Activated CD4-positive, alpha-beta T cell treated with anti-CD3 and anti-CD28 coated beads for 1 hour (primary cell): Measurements from ENCODE around the gene FAM76B.
"Not testable (repeated sequence)": the region's sequence is repeated elsewhere in the genome, so short reads cannot be mapped to it uniquely, and the experiment has no call there.

Experiments used
- DNase-seq: peaks from one replicate; pipeline ENCODE4 v3.0.0-alpha.2; 2020

The FAM76B gene

DNA sequence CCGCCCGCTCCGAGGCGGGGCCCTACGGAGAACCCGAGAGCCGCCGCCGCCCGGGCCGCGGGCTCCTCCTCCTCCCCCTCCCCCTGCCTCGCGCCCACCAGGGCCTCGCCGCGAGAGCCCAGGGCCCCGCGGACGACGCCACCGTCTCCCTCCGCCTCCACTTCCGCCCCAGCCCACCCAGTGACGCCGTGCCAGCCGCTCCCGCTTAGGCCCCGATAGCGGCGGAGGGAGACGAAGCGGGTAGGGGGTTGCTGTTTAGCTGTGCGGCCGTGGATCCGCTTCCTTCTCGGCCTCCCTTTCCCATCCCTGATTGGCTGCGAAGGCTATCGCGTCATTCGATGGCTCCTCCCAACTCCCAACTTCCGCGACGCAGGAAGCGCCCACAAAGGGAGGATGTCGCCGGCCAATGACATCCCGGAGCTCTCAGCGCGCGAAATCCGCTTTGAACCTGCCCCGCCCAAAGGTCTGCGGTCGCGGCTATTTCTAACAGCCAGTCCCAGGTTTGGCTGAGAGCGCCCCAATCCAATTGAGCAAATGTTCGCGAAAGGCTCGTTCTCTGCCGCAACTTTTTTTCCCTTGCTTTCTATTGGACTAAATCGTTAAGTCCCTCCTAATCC, at the start of gene FAM76B:
TSS of gene FAM76B (minus strand) at position 277 of the 617 bp plus-strand sequence. CDS start 304 bp downstream, outside the sequence.
- peak; percentile 94 for DNase-seq

DNA sequence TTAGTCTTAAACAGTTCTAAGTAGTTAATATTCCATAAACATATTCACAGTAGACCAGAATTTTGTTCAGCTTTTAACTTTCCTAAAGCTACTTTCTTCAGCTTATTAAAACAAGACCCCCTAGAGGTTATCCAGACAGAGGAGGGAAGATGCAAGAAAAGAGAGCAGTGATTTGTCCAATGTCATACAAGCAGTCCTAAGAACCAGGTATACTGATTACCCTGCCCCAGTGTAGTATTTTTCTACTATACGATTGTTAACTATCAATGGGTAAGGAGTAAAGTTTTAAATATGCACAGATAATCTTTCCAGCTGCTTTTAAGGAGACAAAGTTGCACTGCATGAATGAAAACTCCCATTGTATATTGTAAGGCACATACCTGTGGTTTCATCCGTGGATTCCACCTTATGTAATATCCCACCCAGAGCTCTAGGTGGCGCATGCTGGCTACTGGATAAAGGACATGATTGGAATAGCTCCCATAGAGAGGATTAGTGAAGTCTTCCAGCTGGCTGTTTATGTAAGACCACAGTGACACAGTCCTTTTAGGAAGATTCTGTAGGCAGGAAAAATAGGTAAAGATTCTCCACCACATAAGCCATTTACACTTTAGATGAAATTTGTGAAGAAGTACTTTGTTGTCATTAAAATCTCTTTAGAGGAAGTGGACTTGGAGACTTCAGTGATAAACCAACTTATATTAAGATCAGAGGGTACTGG, 46.3 kb upstream of the FAM76B start:
- DNase-seq: peak; percentile 35

DNA sequence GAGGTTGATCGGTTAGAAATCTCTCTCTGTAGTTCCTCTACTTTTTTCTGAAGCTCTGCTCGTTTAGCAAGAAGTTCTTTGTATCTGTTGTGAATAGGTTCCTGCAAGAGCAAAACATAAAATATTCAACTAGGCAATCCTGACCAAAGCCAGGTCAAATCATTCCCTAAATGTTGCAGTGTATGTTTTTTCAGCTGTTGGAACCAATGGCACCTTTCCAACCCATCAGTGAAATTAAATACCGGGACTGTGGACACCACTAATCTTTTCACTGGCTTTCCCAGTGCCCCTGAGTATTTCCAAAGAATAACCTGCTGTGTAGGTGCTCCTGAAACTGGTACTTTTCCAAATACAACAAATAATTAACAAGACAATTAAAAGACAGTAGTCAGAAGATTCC, 45.8 kb upstream of the FAM76B start:
- no peak for DNase-seq

DNA sequence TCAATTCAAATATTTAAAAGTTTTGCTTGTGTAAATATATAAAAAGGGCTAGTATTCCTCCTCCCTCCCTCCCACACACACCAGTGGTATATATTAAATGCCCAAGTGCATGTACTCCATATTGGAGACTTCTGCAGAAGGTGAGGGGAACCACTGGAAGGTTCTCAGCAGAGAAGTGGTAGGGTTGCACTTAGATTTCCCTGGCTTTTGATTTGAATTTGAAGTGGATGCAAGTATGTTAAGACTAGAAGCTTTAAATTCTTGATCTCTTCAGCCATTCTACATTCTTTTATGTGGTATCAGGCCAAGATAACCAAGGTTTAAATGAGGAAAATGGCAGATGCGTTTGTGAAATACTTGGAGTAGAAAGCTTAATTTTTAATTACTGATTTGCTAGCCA, 43.8 kb upstream of the FAM76B start:
- no peak for DNase-seq

DNA sequence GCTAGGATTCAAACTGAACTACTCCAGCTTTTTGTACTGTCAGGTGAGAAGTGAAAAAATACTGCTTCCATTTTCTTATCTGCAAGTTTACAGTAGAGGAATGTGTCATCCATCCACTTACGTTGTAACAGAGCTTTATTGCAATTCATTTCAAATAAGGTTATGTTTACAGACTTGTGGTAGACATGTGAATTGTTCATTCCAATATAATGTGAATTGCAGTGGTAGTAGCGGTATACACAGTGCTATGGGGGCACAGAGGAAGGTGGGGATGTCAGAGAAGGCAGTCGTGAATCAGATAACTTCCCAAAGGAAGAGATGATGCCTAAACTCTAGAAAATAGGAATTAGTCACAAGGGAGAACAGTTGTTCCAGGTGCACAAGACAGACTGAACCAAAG, 43.2 kb upstream of the FAM76B start:
- DNase-seq: no peak

DNA sequence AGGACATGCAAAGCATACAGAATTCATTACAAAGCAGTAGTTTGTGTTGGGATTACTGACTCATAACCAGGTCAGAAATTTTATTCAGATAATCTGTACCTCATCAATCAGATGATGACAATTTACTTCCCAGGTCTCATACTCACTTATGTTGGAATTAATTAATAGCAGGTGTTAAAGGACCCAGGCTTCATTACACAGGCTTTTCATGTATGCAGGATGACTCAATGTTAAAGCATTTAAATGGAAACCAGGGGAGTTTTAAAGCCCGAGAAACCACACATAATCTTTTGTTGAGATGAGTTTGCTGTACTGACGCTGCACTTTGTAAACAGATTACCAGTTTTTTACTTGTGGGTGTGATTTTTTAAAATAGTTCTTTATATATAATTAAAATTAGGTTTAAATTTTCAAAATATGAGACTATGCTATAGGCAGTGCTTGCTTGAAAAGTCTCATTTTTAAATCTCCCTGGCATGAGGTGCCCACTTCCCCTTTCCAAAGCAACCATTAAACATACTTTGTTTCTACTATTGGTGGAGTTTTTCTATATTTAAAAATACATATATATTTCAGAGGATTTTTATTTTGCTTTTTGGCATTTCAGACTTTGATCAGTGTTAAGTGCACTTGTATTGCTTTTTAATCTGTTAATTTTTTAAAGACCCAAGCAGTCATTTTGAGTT, 41.8 kb upstream of the FAM76B start:
- no peak for DNase-seq

DNA sequence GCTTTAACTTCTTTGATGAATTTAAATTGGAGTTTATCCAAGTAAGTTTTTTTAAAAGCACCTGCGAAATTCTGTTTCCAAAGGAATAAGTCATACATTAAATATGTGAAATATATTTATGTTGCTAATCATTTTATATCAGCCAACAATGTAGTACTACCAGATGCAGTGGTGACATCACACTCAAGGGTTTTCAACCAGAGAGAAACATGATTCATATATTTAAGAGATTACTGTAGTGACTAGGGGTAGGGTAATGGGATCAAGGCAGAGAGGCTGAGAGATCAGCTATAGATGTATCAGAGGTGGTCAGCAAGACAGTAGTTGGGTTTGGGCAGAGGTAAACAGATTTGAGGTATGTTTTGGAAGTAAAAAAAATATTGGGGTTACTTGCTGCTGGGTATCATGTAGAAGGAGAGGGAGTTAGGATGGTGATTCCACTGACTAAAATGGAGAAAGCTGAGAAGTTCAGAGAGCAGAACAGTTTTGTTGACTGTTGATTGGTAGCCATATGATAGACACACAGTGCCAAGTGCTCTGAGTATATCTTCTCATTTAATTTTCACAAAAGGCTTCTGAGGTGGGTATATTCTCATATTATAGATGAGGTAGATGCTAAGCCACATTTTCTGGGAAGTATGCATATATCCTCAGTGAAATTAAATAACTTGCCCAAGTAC, 40.1 kb upstream of the FAM76B start:
- DNase-seq: no peak

DNA sequence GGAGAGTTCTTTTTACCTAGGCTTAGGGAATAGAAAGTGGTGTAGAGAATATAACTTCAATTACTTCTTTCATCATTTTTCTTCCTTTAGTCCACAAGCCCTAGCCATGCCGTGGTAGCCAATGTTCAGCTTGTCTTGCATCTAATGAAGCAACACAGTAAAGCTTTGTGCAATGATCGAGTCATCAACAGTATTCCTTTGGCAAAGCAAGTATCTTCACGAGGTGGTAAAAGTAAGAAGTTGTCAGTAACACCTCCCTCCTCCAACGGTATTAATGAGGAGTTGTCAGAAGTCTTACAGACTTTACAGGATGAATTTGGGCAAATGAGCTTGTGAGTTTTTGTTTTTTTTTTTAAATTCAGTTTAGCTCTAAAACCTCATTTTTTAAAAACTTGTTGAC, 38.1 kb upstream of the FAM76B start:
- DNase-seq: no peak

DNA sequence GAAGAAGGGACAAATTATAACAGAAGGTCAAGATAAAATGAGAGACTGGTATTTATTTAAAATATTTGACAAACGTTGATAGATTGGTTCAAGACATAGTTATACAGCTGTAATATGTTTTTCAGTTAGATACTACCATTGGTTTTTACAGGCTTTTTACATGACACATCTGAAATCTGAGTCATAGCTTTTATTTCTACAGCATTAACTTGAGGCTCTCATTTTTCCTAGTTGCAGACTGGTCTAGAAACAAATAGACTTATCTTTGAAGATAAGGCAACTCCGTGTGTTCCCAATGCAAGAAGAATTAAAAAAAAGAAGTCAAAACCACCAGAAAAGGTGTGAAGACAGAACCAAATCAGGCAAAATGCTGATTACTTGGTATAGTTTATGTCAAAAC, 32.1 kb upstream of the FAM76B start:
- DNase-seq: no peak

DNA sequence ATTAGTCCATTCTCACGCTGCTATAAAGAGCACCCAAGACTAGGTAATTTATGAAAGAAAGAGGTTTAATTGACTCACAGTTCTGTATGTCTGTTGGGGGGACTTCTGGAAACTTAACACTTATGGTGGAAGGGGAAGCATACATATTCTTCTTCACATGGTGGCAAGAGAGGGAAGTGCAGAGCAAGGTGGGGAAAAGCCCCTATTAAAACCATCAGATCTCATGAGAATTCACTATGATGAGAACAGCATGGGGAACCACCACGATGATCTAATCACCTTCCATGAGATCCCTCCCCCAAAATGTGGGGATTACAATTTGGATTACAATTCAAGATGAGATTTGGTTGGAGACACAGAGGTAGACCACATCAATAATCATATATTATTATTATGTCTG, 26.5 kb upstream of the FAM76B start:
- no peak for DNase-seq

DNA sequence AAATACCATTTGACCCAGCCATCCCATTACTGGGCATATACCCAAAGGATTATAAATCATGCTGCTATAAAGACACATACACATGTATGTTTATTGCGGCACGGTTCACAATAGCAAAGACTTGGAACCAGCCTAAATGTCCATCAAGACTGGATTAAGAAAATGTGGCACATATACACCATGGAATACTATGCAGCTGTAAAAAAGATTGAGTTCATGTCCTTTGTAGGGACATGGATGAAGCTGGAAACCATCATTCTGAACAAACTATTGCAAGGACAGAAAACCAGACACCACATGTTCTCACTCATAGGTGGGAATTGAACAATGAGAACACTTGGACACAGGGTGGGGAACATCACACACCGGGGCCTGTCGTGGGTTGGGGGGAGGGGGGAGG, 21.5 kb upstream of the FAM76B start:
- DNase-seq: not testable (repeated sequence)

DNA sequence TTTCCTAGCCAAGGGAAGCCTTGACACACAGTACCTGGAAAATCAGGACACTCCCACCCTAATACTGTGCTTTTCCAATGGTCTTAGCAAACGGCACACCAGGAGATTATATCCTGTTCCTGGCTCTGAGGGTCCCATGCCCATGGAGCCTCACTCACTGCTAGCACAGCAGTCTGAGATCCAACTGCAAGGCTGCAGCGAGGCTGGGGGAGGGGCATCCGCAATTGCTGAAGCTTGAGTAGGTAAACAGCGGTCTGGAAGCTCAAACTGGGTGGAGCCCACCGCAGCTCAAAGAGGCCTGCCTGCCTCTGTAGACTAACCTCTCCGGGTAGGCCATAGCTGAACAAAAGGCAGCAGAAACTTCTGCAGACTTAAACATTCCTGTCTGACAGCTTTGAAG, 16.9 kb upstream of the FAM76B start:
- DNase-seq: not testable (repeated sequence)

DNA sequence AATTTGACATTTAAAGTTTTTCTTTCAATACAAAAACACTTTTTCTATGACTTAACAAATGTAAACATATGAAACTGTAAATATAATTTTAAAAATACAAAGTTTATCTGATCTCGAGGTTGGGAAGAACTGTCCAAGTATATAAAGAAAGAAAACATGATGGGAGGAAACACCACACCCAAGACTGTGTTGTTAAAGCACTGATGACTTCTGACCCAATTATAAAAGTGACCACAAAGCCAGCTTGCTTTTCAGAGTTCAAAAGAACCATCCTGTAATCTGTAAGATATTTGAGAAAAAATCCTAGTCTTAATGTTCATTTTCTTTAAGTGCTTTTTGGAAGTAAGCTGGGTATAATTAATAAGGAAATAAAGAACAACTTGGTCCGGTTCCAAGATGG, 16.3 kb upstream of the FAM76B start:
- DNase-seq: no peak

DNA sequence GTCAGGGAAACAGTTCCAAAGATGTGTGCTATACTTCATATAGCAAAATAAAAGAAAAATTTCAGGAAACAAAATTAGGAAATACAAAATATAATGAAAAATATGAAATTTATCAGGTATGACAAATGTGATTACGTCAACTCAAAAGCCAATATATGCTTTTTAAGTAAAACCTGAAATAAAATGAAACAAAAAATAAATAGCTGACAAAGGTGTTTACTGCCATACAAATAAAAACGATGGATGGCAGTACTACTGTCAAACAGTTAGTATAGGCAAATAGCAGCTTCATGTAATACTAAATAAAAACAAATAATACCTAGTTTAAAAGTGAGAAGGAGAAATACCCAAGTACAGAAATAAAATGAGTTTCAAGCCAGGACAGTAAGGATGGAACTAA, 14.4 kb upstream of the FAM76B start:
- no peak for DNase-seq

DNA sequence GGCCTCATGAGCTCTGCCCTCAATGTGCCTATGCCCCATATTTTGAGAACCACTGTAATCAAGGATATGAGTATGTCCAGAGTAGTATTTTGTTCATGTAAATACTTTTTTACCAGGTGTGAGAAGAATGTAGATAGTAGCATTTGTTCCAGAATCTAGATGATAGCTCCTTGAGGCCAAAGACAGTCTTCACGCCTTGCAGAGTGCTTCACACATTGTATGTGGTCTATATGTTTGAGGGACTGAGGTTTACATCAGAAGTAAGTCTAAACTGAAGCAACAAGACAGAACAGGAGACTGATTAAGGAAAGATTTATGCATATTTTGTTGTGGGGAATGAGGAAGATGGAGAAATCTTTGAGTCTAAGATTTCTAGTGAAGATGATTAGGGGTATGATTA, 13.2 kb upstream of the FAM76B start:
- DNase-seq: no peak

DNA sequence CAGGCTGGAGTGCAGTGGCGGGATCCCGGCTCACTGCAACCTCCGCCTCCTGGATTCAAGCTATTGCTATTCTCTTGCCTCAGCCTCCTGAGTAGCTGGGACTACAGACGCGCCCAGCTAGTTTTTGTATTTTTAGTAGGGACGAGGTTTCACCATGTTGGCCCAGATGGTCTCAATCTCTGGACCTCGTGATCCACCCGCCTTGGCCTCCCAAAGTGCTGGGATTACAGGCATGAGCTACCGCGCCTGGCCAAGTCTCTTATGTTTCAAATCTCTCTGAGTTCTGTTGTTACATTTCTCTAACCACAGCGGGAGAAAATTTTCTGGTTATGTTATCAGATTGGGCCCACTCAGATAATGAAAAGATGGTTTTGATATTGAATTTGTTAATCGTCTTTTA, 10.9 kb upstream of the FAM76B start:
- DNase-seq: no peak

DNA sequence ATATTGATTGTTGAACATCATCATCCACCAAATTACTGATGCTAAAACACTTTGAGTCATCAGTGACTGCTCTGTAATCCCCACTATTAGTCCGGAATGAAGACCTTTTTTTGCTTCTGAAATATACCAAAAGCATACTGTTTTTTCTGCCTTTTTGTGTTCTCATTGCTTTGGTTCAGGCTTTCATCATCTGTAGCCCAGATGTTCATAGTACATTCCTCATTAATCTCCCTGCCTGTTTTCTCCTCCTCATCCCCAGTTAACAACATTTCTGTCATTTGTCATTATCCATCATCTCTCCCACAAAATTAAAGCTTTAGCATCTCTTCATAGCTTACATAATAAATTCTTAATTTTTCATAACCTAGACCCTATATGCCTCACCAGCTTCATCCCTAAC, 10.0 kb upstream of the FAM76B start:
- no peak for DNase-seq

DNA sequence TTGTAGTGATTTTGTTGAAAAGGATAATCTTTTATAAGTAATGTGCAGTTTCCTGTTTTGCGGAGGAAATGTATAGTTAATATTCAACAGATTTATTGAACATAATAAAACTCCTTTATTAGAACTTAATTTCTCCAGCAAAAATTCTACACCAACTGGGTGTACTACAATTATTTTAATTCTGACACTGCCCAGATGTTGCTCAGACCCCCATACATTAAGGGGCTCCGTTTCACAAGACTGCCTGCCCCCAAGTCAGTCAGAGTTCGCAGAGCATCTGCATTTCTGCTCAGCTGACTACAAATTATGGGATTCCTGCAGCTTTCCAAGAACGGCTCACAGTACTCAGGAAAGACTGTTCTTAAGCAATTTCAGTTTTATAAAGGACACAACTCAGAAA, 6.9 kb upstream of the FAM76B start:
- DNase-seq: no peak

DNA sequence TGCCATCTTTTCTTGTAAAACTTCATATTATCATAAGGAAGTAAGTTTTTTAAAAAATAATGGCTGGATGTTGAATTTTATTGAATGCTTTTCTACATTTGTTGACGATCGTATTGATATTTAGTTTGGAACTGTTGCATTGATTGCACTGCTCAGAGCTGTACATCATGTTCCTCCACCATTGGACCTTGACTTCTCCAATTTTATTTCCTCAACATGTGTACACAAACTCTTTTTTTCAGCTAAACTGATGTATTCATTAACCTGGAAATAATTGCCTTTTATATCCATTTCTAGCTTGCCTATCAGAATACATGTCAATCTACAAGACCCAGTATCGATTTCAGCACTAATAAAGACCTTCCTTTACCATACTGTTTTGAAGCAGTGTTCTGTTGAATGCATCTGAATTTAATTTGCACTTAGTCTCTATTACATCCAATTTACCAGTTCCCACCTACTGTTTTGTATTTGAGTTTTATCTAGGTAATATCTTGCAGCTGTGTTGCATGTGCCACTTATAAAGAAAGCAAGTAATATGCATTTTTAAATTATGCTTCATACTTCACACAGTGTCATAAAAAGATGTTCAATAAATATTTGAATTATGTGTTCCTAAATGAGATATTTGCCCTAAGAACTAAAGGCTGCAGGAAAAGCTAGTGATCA, 6.2 kb upstream of the FAM76B start:
- no peak for DNase-seq

DNA sequence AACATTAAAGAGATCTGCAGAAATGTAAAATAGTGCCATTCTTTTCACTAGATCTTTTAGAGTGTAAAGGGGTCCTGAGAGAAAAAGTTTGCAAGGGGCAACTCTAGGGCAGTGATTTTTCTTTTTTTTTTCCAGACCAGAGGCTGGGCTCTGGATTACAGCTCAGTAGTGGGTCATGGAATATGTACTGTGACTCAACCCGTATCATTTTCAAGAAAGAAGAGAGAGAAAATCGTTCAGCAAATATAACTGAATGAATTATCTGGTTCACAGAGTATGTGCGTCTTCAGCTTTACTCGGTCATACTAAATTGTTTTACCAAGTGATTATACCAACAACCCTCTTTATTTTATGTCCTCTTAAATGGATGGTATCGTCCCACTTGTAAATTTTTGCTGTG, 4.5 kb upstream of the FAM76B start:
- DNase-seq: no peak

DNA sequence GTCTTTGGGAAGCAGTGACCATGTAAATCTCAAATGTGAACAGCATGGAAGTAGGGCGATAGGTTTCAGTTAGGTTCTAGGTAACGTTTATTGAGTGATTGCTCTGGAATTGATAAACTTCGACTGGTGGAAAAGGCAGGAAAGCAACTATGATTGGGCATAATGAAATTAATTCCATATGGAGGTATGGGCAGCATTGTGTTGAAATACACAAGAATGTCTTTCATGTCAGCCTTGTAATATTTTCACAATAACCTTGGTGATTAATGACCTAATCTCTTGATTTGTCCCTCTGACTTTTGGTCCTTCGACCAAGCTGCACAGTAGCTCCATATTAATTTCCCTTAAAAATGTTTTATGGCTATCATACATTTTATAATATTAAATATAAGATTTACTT, 3.5 kb upstream of the FAM76B start:
- no peak for DNase-seq

DNA sequence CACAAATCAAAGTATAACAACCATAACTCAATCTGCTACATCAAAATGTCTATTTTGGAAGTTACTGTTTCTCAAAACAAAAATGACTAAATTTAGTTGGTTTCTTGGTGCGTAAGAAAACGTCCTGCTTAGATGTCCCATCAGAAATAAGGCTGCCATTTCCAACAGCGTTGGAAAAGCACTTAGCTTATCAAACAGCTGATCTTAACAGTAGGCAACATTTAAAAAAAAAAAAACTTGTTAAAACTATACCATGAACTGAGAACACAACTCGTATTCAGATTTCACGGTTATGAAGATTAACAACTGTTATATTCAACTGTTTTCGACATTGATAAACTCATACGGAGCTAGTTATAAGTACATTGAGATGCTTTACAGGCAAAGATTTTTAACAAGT, 3.1 kb upstream of the FAM76B start:
- no peak for DNase-seq

DNA sequence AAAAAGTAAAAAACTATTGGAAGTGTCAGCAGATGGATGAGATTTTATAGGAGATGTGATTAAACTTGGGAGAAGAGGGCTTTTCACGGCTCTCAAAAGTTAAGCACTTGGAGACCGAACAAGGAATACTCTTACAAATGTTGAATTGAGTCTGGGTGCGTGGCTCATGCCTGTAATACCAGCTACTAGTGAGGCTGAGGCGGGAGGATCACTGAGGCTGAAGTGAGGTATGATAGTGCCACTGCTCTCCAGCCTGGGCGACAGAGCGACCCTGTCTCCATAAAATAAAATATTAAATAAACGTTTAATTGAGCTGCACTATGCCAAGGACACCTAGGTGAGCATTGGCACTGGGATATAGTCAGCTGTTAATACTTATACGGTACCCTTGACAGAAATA, 2.6 kb upstream of the FAM76B start:
- no peak for DNase-seq
